Measurements from ENCODE around the gene DCBLD2.

- TF ChIP-seq CTCF (IDR thresholded peaks at IDR 0.05) (no peak), POLR2A (IDR thresholded peaks at IDR 0.05) (no peak)
These were observed 11.0 kb upstream of the DCBLD2 start for GRCh38 chr3:98912448-98912847.

Measured in body of pancreas (tissue), 4 donors.